Gastroesophageal sphincter (tissue), 4 donors: ENCODE data around the gene SERP1. TPM values are rescaled to one million over a fixed set of nuclear protein-coding genes. Genes with fewer than 3 reads are reported as not detected.
A peak's percentile ranks its signal among the peaks of the same experiment; 100 is the strongest.

Experiments used
- ATAC-seq: fragments of 150-250 bp; one replicate; pipeline ENCODE4 v1.9.1; 2016; ENCODE audit warnings: mild to moderate bottlenecking, moderate library complexity
- H3K27ac ChIP-seq, 4 donors: fragments of 200-600 bp; sonication (generic) in 3 of 4; 1 replicate in 3 of 4; 2 replicates in 1 of 4; pipeline ENCODE4 v1.5.1; 2016 to 2019
- H3K27me3 ChIP-seq: fragments of 200-600 bp; sonication (generic); one replicate; pipeline ENCODE4 v1.5.1; 2019
- H3K36me3 ChIP-seq, 2 donors: fragments of 200-600 bp; sonication (generic); one replicate each; pipeline ENCODE4 v1.5.1; 2019; ENCODE audit warnings: control low read depth in 1 of 2
- H3K4me1 ChIP-seq, 3 donors: fragments of 200-600 bp; sonication (generic); 1 replicate in 2 of 3; 2 replicates in 1 of 3; pipeline ENCODE4 v1.5.1; 2016 to 2019; ENCODE audit warnings: control low read depth in 2 of 3
- H3K4me3 ChIP-seq, 2 donors: fragments of 200-600 bp; sonication (generic); one replicate each; pipeline ENCODE4 v1.5.1; 2019; ENCODE audit warnings: mild to moderate bottlenecking in 1 of 2, moderate library complexity in 1 of 2
- H3K9me3 ChIP-seq, 3 donors: fragments of 200-600 bp; sonication (generic); one replicate each; pipeline ENCODE4 v1.5.1; 2017 to 2019; ENCODE audit warnings: control low read depth in 2 of 3
- EP300 ChIP-seq: sonication (generic); formaldehyde crosslinking; IDR thresholded peaks from one replicate; pipeline ENCODE4 v1.6.1; 2017; ENCODE audit warnings: antibody characterized with exemption, mild to moderate bottlenecking
- POLR2A ChIP-seq, 2 donors: fragments of 450-650 bp; IDR thresholded peaks; one replicate each; pipeline ENCODE4 v1.6.1; 2017; ENCODE audit warnings: antibody characterized with exemption in 2 of 2, mild to moderate bottlenecking in 2 of 2, moderate library complexity in 1 of 2
- POLR2AphosphoS5 ChIP-seq: sonication (generic); formaldehyde crosslinking; IDR thresholded peaks from one replicate; pipeline ENCODE4 v1.6.1; 2017; ENCODE audit warnings: antibody characterized with exemption
- WGBS, 2 donors: methylation state at CpG; one replicate each; pipeline ENCODE4 v1.1.5; 2018; ENCODE audit warnings: low coverage in 1 of 2; 5-methylcytosine and 5-hydroxymethylcytosine counted together
- total RNA-seq, 4 donors: library from RNA; depleted of rRNA; stranded (reverse); fragments of >200 nt; gene quantifications; one replicate each; pipeline ENCODE4 v1.1.0, GENCODE V29; 2016
- TF ChIP-seq, protein P1 (sequence below), 4 experiments: fragments of 200-600 bp in 2 of 4; fragments of 450-650 bp in 2 of 4; sonication (generic) in 1 of 4; IDR thresholded peaks; one replicate each; pipeline ENCODE4 v1.5.1; 2017 to 2019; ENCODE audit warnings: antibody characterized with exemption in 4 of 4, mild to moderate bottlenecking in 2 of 4, moderate library complexity in 2 of 4

SERP1 gene
- total RNA-seq, 4 donors from 2014 or later: 72.8 to 187 (median 154) TPM

DNA sequence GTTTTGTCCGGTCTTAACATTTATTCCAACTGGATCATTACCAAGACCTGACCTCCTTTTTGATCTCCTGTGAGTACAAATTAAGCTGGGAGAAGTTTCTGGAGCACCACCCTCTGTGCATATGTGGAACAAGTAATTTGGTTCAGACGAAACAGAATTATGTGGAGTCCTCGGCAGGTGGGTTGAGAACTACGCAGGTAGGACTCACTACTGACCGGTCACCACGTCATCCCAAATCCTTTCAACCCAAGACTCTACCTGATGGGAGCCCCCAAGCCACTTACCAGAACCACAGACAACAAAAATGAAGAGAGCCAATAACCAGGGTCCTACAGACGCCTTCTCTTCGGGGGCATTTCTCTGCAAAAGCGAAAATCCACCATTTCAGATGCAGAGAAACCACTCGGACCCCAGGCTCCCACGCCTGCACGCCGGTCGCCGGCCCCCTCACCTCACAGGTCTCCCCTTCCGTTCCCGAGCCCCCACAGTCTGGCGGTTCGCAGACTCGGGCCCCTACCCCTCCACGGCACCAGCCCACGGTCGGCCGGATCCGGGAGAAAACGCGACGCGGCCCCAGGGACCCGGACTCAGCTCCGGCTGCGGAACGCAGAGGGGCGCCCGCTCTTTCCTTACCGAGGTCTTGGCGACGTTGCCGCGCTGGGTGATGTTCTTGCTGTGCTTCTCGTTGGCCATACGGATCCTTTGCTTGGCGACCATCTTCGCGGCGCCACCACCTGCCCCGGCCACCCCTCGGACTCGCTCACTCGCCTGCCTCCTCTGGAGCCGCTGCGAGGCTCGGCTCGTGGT is 674 bp downstream of the SERP1 start:
- Histone ChIP-seq H3K27me3 (no peaks in the 10 kb centered on the region), H3K4me3 (peak overlapping the region; percentile 64 to 90), H3K27ac (peak overlapping the region; percentile 93 to 100 (median 98)), H3K9me3 (no peaks in the 10 kb centered on the region), H3K36me3 (peaks cover 0 to 23% of the 10 kb centered on the region in 2 donors), H3K4me1 (peaks cover 9 to 58% (median 11%) of the 10 kb centered on the region in 3 donors)
- WGBS, 2 donors: 0% methylated on average over 3 of the region's 54 CpGs
- no peak for ATAC-seq
- TF ChIP-seq POLR2A (IDR thresholded peaks at IDR 0.05) (no peak), EP300 (no peak), POLR2AphosphoS5 (no peak)
- TF ChIP-seq, protein P1, sequence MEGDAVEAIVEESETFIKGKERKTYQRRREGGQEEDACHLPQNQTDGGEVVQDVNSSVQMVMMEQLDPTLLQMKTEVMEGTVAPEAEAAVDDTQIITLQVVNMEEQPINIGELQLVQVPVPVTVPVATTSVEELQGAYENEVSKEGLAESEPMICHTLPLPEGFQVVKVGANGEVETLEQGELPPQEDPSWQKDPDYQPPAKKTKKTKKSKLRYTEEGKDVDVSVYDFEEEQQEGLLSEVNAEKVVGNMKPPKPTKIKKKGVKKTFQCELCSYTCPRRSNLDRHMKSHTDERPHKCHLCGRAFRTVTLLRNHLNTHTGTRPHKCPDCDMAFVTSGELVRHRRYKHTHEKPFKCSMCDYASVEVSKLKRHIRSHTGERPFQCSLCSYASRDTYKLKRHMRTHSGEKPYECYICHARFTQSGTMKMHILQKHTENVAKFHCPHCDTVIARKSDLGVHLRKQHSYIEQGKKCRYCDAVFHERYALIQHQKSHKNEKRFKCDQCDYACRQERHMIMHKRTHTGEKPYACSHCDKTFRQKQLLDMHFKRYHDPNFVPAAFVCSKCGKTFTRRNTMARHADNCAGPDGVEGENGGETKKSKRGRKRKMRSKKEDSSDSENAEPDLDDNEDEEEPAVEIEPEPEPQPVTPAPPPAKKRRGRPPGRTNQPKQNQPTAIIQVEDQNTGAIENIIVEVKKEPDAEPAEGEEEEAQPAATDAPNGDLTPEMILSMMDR (IDR thresholded peaks at IDR 0.05): no peak

DNA sequence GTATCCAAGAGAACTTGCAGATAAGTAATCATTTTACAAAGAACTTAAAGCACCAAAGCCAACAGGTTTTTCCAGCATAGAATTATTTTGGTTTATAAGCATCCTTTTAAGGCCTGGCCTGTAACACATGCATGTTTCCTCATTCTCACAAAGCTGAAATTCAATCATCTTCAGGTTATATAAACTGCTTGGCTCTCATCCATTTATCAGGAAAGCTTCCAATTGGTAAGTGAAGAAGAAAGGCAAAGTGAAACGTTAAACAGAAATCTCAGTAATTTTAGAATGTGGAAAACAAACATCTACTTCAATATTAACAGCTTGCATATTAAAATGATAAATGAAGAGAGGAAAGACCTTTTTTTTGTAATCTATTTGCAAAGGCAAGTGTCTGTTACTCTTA is 1.6 kb downstream of the SERP1 start:
- H3K27me3 ChIP-seq: no peaks in the 10 kb centered on the region
- TF ChIP-seq EP300 (no peak), POLR2AphosphoS5 (no peak), POLR2A (IDR thresholded peaks at IDR 0.05) (no peak)
- TF ChIP-seq, protein P1 (IDR thresholded peaks at IDR 0.05): no peak
- H3K27ac ChIP-seq: peak overlapping the region; percentile 93 to 100 (median 98)

DNA sequence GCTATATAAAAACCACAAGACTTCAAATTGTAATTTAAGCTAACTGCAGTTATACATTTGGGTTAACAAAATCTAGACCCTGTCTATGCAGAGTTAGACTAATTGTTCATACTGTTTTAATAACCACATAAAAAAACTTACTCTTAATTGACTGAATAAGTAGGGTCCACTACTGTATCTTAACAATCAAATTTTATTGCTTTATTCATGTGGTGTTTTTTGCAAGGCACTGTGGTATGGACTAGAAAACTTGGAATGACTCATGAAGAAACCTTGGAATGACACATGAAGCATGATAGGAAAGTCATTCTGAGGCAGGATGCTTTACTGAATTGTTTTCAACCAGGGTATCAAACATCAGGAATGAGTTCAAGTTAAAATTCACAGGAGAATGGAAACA is 2.3 kb downstream of the SERP1 start:
- no peaks in the 10 kb centered on the region for H3K9me3 ChIP-seq
- peak overlapping the region; percentile 93 to 100 (median 98) for H3K27ac ChIP-seq
- peaks cover 0 to 23% of the 10 kb centered on the region in 2 donors for H3K36me3 ChIP-seq
- H3K27me3 ChIP-seq: no peaks in the 10 kb centered on the region
- no peak for ATAC-seq
- TF ChIP-seq POLR2A (IDR thresholded peaks at IDR 0.05) (no peak), POLR2AphosphoS5 (no peak), EP300 (no peak)
- TF ChIP-seq, protein P1 (IDR thresholded peaks at IDR 0.05): no peak
- H3K4me3 ChIP-seq: peak overlapping the region in 1 of 2 donors; percentile 90
- peaks cover 9 to 55% (median 11%) of the 10 kb centered on the region in 3 donors for H3K4me1 ChIP-seq

More for the DNA sequence above, 1.6 kb downstream of the SERP1 start:
- no peaks in the 10 kb centered on the region for H3K9me3 ChIP-seq
- H3K36me3 ChIP-seq: peaks cover 0 to 23% of the 10 kb centered on the region in 2 donors
- 0% methylated on average over 1 of the region's 1 CpG for WGBS, 2 donors
- H3K4me1 ChIP-seq: peaks cover 9 to 55% (median 11%) of the 10 kb centered on the region in 3 donors
- peak overlapping the region; percentile 64 to 90 for H3K4me3 ChIP-seq
- no peak for ATAC-seq

DNA sequence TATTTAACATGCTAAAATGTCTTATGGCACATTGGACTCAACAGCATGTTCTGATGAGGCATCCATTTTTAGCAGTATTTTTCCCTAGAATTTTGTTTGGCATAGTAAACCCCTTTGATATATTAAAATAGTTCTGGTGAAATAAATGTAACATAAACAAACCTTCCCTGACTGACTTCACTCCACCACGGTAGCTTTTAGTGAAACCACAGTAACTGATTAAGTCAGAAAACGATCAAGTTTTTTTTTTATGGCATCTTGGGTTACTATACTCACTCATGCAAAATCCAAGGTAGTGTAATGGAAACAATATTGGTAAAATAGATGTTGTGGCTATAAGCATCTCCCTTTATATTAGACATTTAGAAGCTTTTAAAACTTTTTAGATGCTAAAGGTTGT is 2.8 kb downstream of the SERP1 start:
- H3K27me3 ChIP-seq: no peaks in the 10 kb centered on the region
- H3K4me1 ChIP-seq: peaks cover 9 to 53% (median 11%) of the 10 kb centered on the region in 3 donors
- no peak overlapping the region for H3K4me3 ChIP-seq
- TF ChIP-seq EP300: no peak
- TF ChIP-seq POLR2A (IDR thresholded peaks at IDR 0.05): no peak
- no peak for TF ChIP-seq POLR2AphosphoS5
- TF ChIP-seq, protein P1 (IDR thresholded peaks at IDR 0.05): no peak
- no peak for ATAC-seq
- H3K36me3 ChIP-seq: peaks cover 0 to 23% of the 10 kb centered on the region in 2 donors
- 51 to 64% methylated on average over 2 of the region's 2 CpGs for WGBS, 2 donors
- H3K27ac ChIP-seq: peak overlapping the region in 3 of 4 donors; percentile 93 to 99 (median 96)
- no peaks in the 10 kb centered on the region for H3K9me3 ChIP-seq

DNA sequence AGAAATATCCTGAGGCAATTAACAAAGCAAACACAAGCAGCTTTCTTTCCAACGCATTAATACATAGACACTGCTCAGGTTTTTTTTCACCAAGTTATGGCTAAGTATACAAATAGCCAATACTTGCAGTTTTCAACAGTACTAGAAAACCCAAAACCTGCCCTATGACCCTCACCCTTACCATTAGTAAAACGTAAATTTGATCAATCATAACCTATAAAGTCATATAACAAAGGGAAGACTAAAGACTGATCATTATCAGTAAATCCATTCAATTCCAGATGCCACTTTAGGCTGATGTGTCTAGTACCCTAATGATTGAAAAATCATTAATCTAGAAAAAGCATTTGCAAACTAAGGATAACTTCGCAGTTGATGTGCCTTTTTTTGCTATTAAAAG is 3.2 kb downstream of the SERP1 start:
- TF ChIP-seq POLR2AphosphoS5 (no peak), EP300 (no peak), POLR2A (IDR thresholded peaks at IDR 0.05) (no peak)
- TF ChIP-seq, protein P1 (IDR thresholded peaks at IDR 0.05): no peak
- peaks cover 0 to 23% of the 10 kb centered on the region in 2 donors for H3K36me3 ChIP-seq
- ATAC-seq: no peak
- H3K27ac ChIP-seq: peak overlapping the region in 1 of 4 donors; percentile 99
- no peak overlapping the region for H3K4me3 ChIP-seq
- WGBS, 2 donors: 69 to 76% methylated on average over 3 of the region's 3 CpGs
- H3K27me3 ChIP-seq: no peaks in the 10 kb centered on the region
- peaks cover 9 to 53% (median 11%) of the 10 kb centered on the region in 3 donors for H3K4me1 ChIP-seq
- H3K9me3 ChIP-seq: no peaks in the 10 kb centered on the region
